Stomach (tissue), 4 donors: ENCODE results near the gene SLC27A2.

Experiments
- EP300 ChIP-seq: sonication (generic); formaldehyde crosslinking; IDR thresholded peaks from one replicate; pipeline ENCODE4 v1.6.1; 2017; ENCODE audit warnings: antibody characterized with exemption
- POLR2A ChIP-seq, 4 donors: fragments of 450-650 bp; IDR thresholded peaks; one replicate each; pipeline ENCODE4 v1.6.1; 2016; ENCODE audit warnings: antibody characterized with exemption in 4 of 4, control low read depth in 2 of 4, mild to moderate bottlenecking in 1 of 4, moderate library complexity in 1 of 4
- TF ChIP-seq, protein P1 (sequence below), 7 experiments: fragments of 450-650 bp in 4 of 7; fragments of 200-600 bp in 3 of 7; sonication (generic) in 3 of 7; IDR thresholded peaks; one replicate each; pipeline ENCODE4 v1.5.1; 2016 to 2019; ENCODE audit warnings: antibody characterized with exemption in 7 of 7, control low read depth in 2 of 7, mild to moderate bottlenecking in 1 of 7

DNA sequence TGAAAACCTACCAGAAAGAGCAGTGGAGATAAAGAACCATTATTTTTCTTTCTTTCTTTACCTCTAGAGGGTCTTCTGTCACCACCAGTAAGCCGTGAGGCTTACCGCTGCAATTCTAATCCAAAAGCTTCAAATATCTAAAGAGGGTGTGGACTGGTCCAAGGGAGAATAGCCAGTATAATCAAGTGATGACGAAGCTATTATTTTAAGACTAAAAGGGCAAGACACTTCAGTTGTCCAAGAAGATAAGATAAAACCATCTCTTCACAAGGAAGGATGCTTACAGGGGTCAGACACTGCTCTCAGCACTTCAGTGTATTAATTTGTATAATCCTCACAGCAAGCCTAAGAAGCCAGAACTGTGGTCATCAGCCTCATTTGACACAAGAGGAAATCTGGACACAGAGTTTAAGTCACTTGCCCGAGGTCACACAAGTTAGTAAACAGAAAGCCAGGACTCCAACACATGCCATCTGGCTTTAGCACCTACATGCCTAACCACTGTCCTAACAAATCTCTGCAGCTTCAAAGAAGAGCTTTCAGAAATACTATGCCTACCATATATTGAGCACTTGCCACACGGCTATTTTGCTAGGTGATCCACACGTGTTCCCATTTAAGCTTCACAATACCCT lies 68.9 kb downstream of the SLC27A2 start:
- TF ChIP-seq, protein P1, sequence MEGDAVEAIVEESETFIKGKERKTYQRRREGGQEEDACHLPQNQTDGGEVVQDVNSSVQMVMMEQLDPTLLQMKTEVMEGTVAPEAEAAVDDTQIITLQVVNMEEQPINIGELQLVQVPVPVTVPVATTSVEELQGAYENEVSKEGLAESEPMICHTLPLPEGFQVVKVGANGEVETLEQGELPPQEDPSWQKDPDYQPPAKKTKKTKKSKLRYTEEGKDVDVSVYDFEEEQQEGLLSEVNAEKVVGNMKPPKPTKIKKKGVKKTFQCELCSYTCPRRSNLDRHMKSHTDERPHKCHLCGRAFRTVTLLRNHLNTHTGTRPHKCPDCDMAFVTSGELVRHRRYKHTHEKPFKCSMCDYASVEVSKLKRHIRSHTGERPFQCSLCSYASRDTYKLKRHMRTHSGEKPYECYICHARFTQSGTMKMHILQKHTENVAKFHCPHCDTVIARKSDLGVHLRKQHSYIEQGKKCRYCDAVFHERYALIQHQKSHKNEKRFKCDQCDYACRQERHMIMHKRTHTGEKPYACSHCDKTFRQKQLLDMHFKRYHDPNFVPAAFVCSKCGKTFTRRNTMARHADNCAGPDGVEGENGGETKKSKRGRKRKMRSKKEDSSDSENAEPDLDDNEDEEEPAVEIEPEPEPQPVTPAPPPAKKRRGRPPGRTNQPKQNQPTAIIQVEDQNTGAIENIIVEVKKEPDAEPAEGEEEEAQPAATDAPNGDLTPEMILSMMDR (IDR thresholded peaks at IDR 0.05), result no peak
- TF ChIP-seq POLR2A (IDR thresholded peaks at IDR 0.05), result no peak
- TF ChIP-seq EP300, result no peak
